ENCODE measurements around the gene KIF1B. TPM values are rescaled to one million over a fixed set of nuclear protein-coding genes. Genes with fewer than 3 reads are reported as not detected.
"Not testable (repeated sequence)": the region's sequence is repeated elsewhere in the genome, so short reads cannot be mapped to it uniquely, and the experiment has no call there.

Gene KIF1B
- total RNA-seq, 1 experiment from 2014 or later, result 69.5 TPM

DNA sequence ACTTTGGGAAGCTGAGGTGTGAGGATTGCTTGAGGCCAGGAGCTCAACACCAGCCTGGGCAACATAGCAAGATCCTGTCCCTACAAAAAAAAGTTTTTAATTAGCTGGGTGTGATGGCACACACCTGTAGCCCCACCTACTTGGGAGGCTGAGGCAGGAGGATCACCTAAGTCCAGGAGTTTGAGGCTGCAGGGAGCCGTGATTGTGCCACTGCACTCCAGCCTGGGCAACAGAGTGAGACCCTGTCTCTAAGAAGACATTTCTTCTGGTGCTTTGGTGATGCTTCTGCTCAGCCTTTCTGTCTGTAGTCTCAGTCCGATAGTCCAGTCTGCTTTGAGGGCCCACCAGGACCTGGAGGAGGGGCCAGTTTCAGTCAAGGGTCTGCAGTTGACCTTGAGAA, 196.8 kb downstream of the KIF1B start:
- Histone ChIP-seq H3K4me3 (ENCODE audit: low read depth, low read length, poor library complexity, severe bottlenecking) (no peak overlapping the region), H3K36me3 (ENCODE audit: insufficient read depth, low read length, poor library complexity, severe bottlenecking) (peaks cover 100% of the 10 kb centered on the region), H3K9me3 (ENCODE audit: low read depth, low read length, poor library complexity, severe bottlenecking) (no peaks in the 10 kb centered on the region), H3K27ac (ENCODE audit: low read depth, low read length, poor library complexity, severe bottlenecking) (no peak overlapping the region), H3K4me1 (ENCODE audit: insufficient read depth, low read length, poor library complexity, severe bottlenecking) (peaks cover 10% of the 10 kb centered on the region), H3K27me3 (replicated peaks; ENCODE audit: insufficient read depth, low read depth, low read length, poor library complexity) (no peaks in the 10 kb centered on the region)
- ChIA-PET POLR2A (ENCODE audit: low non-redundant PET) (interaction anchor here (0.7 kb wide), 1 partner anchor 811 kb away, joined by 6 read pairs; no protein-coding TSS in a partner anchor), CTCF (no interaction called here)
- DNase-seq (ENCODE audit: low spot score), result no peak
- no TSS peak for BruUV-seq (replicated peaks)
- TF ChIP-seq EZH2 (IDR thresholded peaks at IDR 0.05; ENCODE audit: borderline replicate concordance, low read depth, low read length, poor library complexity, severe bottlenecking) (no peak), CTCF (conservative IDR thresholded peaks at IDR 0.05; ENCODE audit: low read depth, low read length) (no peak)
- intact Hi-C loops (cut with micrococcal nuclease; ENCODE audit: unreplicated experiment), result no loop called here

DNA sequence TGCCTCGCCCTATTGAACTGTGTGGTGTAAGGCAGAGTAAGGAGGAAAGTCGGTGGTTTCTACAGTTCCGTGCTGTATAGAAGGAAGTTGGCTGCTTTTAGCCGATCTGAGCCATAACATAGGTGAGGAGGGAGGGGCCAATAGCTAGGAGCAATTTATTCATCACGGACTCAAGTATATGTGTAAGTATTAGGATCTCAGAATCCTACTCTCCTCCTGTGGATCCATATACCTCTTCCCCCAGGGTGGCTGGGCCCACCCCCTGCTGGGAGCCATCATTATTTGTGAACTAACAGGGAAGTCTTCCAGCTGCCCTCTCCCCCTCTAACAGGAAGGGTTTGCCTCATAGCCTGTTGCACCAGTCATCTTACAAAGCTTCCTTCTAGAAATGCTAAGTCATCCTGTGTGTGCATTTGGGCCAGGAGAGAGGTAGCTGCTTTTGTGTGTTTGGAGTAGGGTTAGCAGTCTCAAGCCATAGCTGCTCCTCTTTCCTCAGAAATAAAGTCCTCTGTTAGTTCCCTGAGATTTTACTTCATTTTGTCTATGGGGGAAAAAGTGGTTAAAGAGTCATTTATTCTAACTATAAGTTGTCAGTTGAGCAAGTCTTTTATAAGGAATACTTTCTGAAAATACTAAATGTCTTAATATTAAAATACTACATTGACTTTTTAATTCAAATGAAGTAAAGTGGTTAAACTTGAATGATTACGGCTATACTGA, 205.0 kb downstream of the KIF1B start:
- Histone ChIP-seq H3K9me3 (ENCODE audit: low read depth, low read length, poor library complexity, severe bottlenecking) (no peaks in the 10 kb centered on the region), H3K27me3 (replicated peaks; ENCODE audit: insufficient read depth, low read depth, low read length, poor library complexity) (no peaks in the 10 kb centered on the region), H3K4me1 (ENCODE audit: insufficient read depth, low read length, poor library complexity, severe bottlenecking) (peaks cover 10% of the 10 kb centered on the region), H3K4me3 (ENCODE audit: low read depth, low read length, poor library complexity, severe bottlenecking) (no peak overlapping the region), H3K27ac (ENCODE audit: low read depth, low read length, poor library complexity, severe bottlenecking) (peak overlapping the region; percentile 73), H3K36me3 (ENCODE audit: insufficient read depth, low read length, poor library complexity, severe bottlenecking) (peaks cover 97% of the 10 kb centered on the region)
- BruUV-seq (replicated peaks), result no TSS peak
- TF ChIP-seq CTCF (conservative IDR thresholded peaks at IDR 0.05; ENCODE audit: low read depth, low read length), result no peak
- ChIA-PET POLR2A (ENCODE audit: low non-redundant PET) (no interaction called here), CTCF (no interaction called here)
- DNase-seq (ENCODE audit: low spot score), result peak; percentile 76
- intact Hi-C loops (cut with micrococcal nuclease; ENCODE audit: unreplicated experiment), result no loop called here

DNA sequence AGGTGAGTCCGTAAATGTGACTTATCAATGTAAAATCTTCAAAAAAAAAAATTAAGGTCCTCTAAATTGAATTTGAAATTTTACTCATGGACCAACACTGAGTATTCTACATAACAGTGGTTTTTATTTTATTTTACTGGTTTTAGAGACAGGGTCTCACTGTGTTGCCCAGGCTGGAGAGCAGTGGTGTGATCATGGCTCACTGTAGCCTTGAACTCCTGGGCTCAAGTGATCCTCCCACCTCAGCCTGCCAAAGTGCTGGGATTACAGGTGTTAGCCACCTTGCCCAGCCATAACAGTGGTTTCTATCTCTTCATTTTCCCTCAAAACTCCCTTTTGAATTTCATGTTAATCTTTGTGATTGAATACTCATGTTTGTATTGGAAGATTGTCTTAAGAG, 205.6 kb downstream of the KIF1B start:
- BruUV-seq (replicated peaks); DNase-seq (ENCODE audit: low spot score); H3K4me3 ChIP-seq (ENCODE audit: low read depth, low read length, poor library complexity, severe bottlenecking); H3K9me3 ChIP-seq (ENCODE audit: low read depth, low read length, poor library complexity, severe bottlenecking); H3K27me3 ChIP-seq (replicated peaks; ENCODE audit: insufficient read depth, low read depth, low read length, poor library complexity); intact Hi-C loops (cut with micrococcal nuclease; ENCODE audit: unreplicated experiment); POLR2A ChIA-PET (ENCODE audit: low non-redundant PET); CTCF ChIA-PET: not testable (repeated sequence)
- H3K4me1 ChIP-seq (ENCODE audit: insufficient read depth, low read length, poor library complexity, severe bottlenecking), result peaks cover 10% of the 10 kb centered on the region
- H3K27ac ChIP-seq (ENCODE audit: low read depth, low read length, poor library complexity, severe bottlenecking), result peak overlapping the region; percentile 73
- H3K36me3 ChIP-seq (ENCODE audit: insufficient read depth, low read length, poor library complexity, severe bottlenecking), result peaks cover 97% of the 10 kb centered on the region

- H3K27ac ChIP-seq (ENCODE audit: low read depth, low read length, poor library complexity, severe bottlenecking); H3K9me3 ChIP-seq (ENCODE audit: low read depth, low read length, poor library complexity, severe bottlenecking); H3K27me3 ChIP-seq (replicated peaks; ENCODE audit: insufficient read depth, low read depth, low read length, poor library complexity); intact Hi-C loops (cut with micrococcal nuclease; ENCODE audit: unreplicated experiment); BruUV-seq (replicated peaks); POLR2A ChIA-PET (ENCODE audit: low non-redundant PET); DNase-seq (ENCODE audit: low spot score); H3K4me3 ChIP-seq (ENCODE audit: low read depth, low read length, poor library complexity, severe bottlenecking): not testable (repeated sequence)
- CTCF ChIA-PET, result interaction anchor here (0.8 kb wide), 1 partner anchor 41 kb away, joined by 4 read pairs; no protein-coding TSS in a partner anchor
- H3K4me1 ChIP-seq (ENCODE audit: insufficient read depth, low read length, poor library complexity, severe bottlenecking), result peaks cover 10% of the 10 kb centered on the region
- peaks cover 79% of the 10 kb centered on the region for H3K36me3 ChIP-seq (ENCODE audit: insufficient read depth, low read length, poor library complexity, severe bottlenecking)
These were observed 208.4 kb downstream of the KIF1B start for GRCh38 chr1:10418741-10419140.
